D341Med (cell line): ENCODE measurements around the gene ECI2.
"Not testable (repeated sequence)": the region's sequence is repeated elsewhere in the genome, so short reads cannot be mapped to it uniquely, and the experiment has no call there.

ENCODE experiments used
- DNase-seq: peaks from one replicate; pipeline ENCODE4 v3.0.0; 2012; ENCODE audit warnings: low spot score

ECI2 gene

DNA sequence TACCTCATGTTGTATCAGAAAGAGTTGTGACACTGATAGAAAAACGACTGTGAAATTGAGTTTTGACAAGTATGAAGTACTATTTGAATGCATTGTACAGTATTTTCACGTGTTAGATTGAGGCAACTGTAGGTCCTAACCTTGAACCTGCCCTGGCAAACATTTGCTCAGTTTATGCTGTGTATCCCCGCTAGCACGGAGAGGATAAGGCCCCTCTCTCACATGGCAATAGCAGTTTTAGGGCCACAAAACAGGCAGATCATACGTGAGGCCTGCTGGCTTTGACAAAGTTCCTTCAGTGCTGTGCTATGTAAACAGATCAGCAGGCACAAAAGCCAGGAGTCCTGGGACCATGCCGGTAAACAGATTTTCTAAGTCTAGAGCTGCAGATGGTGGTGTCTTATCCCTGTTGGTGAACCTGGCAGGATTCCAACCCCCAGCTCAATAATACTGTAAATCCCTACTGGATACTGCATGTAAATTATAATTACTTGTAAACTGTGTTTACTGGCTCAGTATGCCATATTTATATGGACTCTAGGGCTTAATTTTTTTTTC, 32.6 kb downstream of the ECI2 start:
- DNase-seq: peak; percentile 89

DNA sequence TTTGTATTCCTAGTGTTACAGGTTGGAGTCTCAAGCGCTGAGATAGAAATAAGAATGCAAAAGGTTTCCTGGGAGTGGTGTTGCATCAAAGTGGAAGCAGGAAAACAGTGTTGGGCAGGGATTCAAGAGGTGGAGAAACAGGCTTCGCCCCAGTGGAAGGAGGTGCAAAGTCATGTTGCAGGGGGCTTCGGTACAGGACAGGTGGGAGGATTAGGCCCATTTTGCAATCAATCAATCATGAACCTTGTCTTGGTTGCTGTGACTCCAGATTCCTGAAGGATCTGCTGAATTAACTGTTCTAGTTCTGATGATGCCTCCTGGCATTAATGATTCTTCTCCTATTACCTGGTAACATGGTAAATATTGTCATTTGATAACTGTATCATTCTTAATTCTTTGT, 34.1 kb downstream of the ECI2 start:
- DNase-seq: no peak

DNA sequence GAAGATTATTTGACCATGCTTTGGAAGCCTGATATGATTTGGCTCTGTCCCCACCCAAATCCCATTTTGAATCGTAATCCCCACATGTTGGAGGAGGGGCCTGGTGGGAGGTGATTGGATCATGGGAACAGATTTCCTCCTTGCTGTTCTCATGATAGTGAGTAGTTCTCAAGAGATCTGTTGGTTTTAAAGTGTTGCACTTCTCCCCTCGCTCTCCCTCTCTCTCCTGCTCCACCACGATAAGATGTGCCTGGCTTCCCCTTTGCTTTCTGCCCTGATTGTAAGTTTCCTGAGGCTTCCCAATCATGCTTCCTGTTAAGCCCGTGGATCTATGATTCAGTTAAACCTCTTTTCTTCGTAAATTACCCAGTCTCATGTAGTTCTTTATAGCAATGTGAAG, 34.7 kb downstream of the ECI2 start:
- DNase-seq: no peak

DNA sequence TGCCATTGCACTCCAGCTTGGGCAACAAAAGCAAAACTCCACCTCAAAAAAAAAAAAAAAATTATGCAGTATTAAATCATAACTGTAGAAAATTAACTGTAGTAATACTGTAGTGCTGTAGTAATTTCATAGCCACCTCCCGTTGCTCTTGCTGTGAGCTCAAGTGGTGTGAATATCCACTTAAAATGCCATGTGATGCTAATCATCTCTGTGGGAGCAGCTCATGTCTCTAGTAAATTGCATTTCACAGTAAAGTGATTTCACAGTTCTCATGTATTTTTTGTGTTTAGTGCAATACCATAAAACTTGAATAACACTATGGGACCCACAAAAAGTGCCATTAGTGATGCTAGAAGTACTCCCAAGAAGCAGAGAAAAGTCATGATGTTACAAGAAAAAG, 42.1 kb downstream of the ECI2 start:
- DNase-seq: no peak

- no peak for DNase-seq
Measured at GRCh38 chr6:4091941-4092340, 43.4 kb downstream of the ECI2 start.

DNA sequence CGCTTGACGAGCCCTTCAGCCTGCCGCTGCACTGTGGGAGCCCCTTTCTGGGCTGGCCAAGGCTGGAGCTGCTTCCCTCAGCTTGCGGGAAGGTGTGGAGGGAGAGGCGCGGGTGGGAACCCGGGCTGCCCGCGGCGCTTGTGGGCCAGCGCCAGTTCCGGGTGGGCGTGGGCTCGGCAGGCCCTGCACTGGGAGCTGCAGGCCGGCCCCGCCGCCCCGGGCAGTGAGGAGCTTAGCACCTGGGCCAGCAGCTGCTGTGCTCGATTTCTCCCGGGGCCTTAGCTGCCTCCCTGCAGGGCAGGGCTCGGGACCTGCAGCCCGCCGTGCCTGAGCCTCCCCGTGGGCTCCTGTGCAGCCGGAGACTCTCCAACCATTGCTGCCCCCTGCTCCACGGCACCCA, 45.3 kb downstream of the ECI2 start:
- not testable (repeated sequence) for DNase-seq

GRCh38 chr6:4088704-4089103, 46.7 kb downstream of the ECI2 start:
- no peak for DNase-seq

DNA sequence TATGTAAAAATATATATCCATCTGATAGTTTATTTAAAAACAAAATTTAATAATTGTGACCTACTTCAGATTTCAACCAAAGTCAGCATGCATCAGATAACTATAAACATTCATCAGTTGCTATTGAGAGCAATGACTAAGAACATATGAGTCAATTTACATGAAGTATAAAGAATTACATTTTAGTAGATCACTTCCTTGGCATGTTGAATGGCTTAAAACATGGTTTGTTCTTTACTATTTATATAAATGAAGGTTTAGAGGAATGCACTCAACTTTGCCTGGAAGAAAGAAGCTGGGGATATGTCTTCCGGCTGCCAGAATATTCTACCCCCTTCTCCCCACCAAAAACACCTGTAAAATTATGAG, 50.1 kb downstream of the ECI2 start:
- no peak for DNase-seq

GRCh38 chr6:4084444-4085331, 50.7 kb downstream of the ECI2 start:
- no peak for DNase-seq

GRCh38 chr6:4078691-4079471, 56.5 kb downstream of the ECI2 start, which contains the start of gene FAM217A:
FAM217A (minus strand) TSS chr6:4079137; CDS start chr6:4077414, 1,723 bp downstream.
- DNase-seq: no peak

DNA sequence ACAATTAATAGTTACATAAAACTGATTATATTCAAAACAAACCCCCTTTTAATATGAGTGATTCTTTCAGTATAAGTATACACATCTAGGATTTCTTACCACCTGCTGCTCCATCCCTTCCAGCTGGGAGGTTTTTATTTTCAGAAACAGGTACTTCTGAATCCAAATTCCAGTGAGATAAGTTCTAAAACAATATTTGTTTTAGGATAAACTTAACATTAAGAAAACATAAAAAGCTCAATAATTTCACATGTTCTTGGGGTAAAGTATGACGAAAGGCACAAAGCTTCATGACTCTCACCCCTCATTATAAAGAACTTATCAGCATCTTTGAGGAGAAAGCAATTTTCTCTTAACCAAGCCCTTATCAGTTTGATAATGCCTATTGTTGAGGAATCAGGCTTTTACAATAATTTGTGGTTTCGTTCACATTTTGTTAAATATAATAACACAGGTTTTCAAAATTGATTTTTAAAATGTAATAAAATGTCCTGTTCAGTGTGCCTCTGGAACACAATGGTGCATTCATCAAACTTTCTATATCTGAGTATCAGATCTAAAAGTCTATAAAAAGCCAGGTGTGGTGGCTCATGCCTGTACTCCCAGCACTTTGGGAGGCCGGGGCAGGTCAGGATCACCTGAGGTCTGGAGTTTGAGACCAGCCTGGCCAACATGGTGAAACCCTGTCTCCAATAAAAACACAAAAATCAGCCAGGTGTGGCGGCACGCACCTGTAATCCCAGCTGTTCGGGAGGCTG, 60.7 kb downstream of the ECI2 start:
- DNase-seq: no peak

GRCh38 chr6:4071330-4071729, 64.0 kb downstream of the ECI2 start:
- no peak for DNase-seq

GRCh38 chr6:4069199-4069598, 66.2 kb downstream of the ECI2 start:
- DNase-seq: no peak

DNA sequence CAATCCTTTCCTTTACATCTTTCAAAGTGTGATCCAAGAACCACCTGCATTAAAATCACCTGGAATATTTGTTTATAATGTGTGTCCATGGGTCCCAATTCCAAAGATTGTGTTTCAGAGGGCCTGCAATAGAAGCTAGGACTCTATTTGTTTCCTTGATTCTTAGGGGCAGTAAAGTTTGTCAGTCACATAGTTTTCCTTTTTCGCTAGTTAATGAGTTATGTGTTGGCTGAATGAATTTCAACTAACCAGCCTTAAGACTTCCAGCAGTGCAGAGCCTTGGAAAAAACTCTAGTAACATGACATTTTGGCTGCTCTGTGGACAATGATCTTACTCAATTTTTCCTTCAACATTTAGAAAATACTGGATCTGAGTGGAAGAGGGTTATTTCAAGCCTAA, 67.7 kb downstream of the ECI2 start:
- no peak for DNase-seq

- DNase-seq: no peak
Measured at GRCh38 chr6:4066029-4066755, 69.2 kb downstream of the ECI2 start.
